Measurements from ENCODE around the gene PSMD13.
A peak's percentile ranks its signal among the peaks of the same experiment; 100 is the strongest.

Gene PSMD13

GRCh38 chr11:287821-288477 lies 51.2 kb downstream of the PSMD13 start:
- Histone ChIP-seq H3K27me3 (peaks cover 50 to 59% (median 59%) of the 10 kb centered on the region in 11 experiments), H3K27ac (peak overlapping the region; percentile 76 to 91 (median 81); a peak in 20 of 22 replicates), H3K9me3 (replicated peaks in 1 of 11) (no peaks in the 10 kb centered on the region), H3K4me1 (peaks cover 31 to 47% (median 40%) of the 10 kb centered on the region in 10 experiments), H4K20me1 (peaks cover 0 to 29% (median 6%) of the 10 kb centered on the region in 11 experiments; a peak in 8 of 22 replicates), H3K4me2 (peak overlapping the region; percentile 91 to 100 (median 99)), H3K9ac (peak overlapping the region; percentile 80 to 98 (median 86)), H3K36me3 (peaks cover 0 to 24% (median 11%) of the 10 kb centered on the region in 11 experiments; a peak in 9 of 22 replicates), H3K4me3 (peak overlapping the region; percentile 69 to 88 (median 74))
- no peak for TF ChIP-seq Cebpa-rat (IDR thresholded peaks at IDR 0.05)

DNA sequence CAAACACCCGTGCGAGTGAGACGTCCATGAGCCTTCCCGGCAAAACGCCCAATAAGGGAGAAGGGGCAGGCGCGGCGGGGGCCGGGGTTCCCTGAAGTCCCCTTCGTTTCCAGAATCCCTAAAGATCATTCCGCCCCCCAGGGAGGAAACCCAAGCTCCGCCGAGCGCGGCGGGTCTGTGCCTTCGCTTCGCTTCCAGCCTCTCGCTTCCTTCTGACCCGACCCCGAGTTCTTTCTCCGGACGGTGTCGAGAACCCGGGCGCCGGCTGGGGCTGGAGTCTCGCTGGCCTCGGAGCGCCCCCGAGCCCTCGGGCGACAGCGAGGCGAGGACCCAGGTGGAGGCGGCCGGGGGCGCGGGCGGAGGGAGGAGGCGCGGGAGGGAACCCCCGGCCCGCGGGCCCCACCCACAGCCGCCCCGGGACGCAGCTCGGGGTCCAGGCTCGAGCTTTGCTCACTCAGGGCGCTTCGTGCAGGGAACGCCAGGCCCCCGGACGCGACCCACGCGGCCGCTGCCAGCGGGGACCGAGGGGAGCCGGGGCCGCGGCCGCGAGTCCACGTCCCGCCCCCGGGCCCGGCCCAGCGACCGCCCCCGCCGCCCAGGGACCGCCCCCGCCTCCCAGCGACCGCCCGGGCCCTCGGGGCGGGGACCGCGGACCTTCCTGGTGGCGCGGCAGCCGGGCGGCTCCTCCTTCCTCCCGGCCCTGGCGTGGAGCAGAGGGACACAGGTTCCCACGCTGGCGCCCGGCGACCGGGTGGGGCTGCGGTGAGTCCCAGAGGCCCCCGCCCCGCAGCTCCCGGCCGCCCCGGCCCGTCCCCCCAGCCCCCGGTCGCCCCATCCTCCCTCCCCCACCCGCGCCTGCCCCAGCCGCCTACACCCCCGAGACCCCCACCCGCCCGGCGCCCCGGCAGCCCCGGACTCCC lies 52.0 kb downstream of the PSMD13 start, which contains the start of gene PGGHG:
TSS of gene PGGHG (plus strand) at position 649 of the 920 bp plus-strand sequence. CDS start 691 bp downstream, outside the sequence.
- peak within 1 kb of the TSS; percentile 80 to 98 (median 86) for H3K9ac ChIP-seq

DNA sequence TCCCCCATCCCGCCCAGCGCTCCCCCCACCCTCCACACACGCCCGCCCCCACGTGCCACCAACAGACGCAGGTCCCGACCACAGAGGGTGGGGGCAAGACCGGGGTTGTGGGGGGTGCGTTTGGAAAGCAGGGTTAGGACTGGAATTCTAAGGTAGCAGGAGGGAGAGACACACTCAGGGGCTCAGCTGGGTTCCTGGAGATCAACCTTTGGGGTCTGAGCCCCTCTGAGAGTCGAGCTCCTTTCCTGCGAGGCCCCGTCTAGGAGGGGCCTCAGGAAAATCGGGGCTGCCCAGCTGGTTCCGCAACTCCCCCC lies 52.6 kb downstream of the PSMD13 start:
- H3K9ac ChIP-seq: peak overlapping the region; percentile 63 to 88 (median 74)
- H4K20me1 ChIP-seq: peaks cover 0 to 29% (median 6%) of the 10 kb centered on the region in 11 experiments; a peak in 8 of 22 replicates
- H3K4me2 ChIP-seq: peak overlapping the region; percentile 91 to 100 (median 98)
- H3K36me3 ChIP-seq: peaks cover 8 to 38% (median 23%) of the 10 kb centered on the region in 11 experiments; a peak in 18 of 22 replicates
- peaks cover 39 to 45% (median 44%) of the 10 kb centered on the region in 11 experiments for H3K27me3 ChIP-seq
- H3K4me3 ChIP-seq: peak overlapping the region; percentile 42 to 74 (median 60)
- no peaks in the 10 kb centered on the region for H3K9me3 ChIP-seq (replicated peaks in 1 of 11)
- no peak for TF ChIP-seq Cebpa-rat (IDR thresholded peaks at IDR 0.05)
- H3K27ac ChIP-seq: peak overlapping the region; percentile 11 to 76 (median 70); a peak in 21 of 22 replicates
- H3K4me1 ChIP-seq: peaks cover 31 to 47% (median 40%) of the 10 kb centered on the region in 10 experiments

More for the DNA sequence above, 52.0 kb downstream of the PSMD13 start, which contains the start of gene PGGHG:
- peaks cover 0 to 29% (median 6%) of the 10 kb centered on the region in 11 experiments; a peak in 8 of 22 replicates for H4K20me1 ChIP-seq
- H3K9me3 ChIP-seq (replicated peaks in 1 of 11): no peaks in the 10 kb centered on the region
- peaks cover 44 to 51% (median 51%) of the 10 kb centered on the region in 11 experiments for H3K27me3 ChIP-seq
- H3K27ac ChIP-seq: peak within 1 kb of the TSS; percentile 76 to 91 (median 81)
- no peak for TF ChIP-seq Cebpa-rat (IDR thresholded peaks at IDR 0.05)
- H3K4me2 ChIP-seq: peak within 1 kb of the TSS; percentile 91 to 100 (median 99)
- peaks cover 2 to 32% (median 17%) of the 10 kb centered on the region in 11 experiments; a peak in 18 of 22 replicates for H3K36me3 ChIP-seq
- H3K4me3 ChIP-seq: peak within 1 kb of the TSS; percentile 69 to 88 (median 74)
- H3K4me1 ChIP-seq: peaks cover 31 to 47% (median 40%) of the 10 kb centered on the region in 10 experiments

GRCh38 chr11:289712-290620 lies 53.2 kb downstream of the PSMD13 start:
- Histone ChIP-seq H3K36me3 (peaks cover 11 to 44% (median 29%) of the 10 kb centered on the region in 11 experiments; a peak in 19 of 22 replicates), H3K9ac (peak overlapping the region; percentile 63 to 88 (median 74)), H3K4me3 (peak overlapping the region; percentile 42 to 74 (median 60)), H4K20me1 (peaks cover 0 to 34% (median 6%) of the 10 kb centered on the region in 11 experiments; a peak in 9 of 22 replicates), H3K9me3 (replicated peaks in 1 of 11) (no peaks in the 10 kb centered on the region), H3K4me1 (peaks cover 31 to 51% (median 40%) of the 10 kb centered on the region in 10 experiments), H3K27me3 (peaks cover 36 to 39% (median 38%) of the 10 kb centered on the region in 11 experiments), H3K27ac (peak overlapping the region; percentile 11 to 76 (median 70); a peak in 21 of 22 replicates), H3K4me2 (peak overlapping the region; percentile 91 to 100 (median 98))
- TF ChIP-seq Cebpa-rat (IDR thresholded peaks at IDR 0.05): no peak

- Histone ChIP-seq H3K27ac (peak overlapping the region in 8 of 11 experiments; percentile 11 to 74 (median 65); a peak in 16 of 22 replicates), H3K9me3 (replicated peaks in 1 of 11) (no peaks in the 10 kb centered on the region), H3K27me3 (peaks cover 28 to 31% (median 31%) of the 10 kb centered on the region in 11 experiments), H3K9ac (peak overlapping the region; percentile 63 to 88 (median 74); a peak in 20 of 22 replicates), H3K4me3 (peak overlapping the region; percentile 42 to 74 (median 60); a peak in 16 of 20 replicates), H4K20me1 (peaks cover 0 to 41% (median 6%) of the 10 kb centered on the region in 11 experiments; a peak in 9 of 22 replicates), H3K4me2 (peak overlapping the region; percentile 91 to 100 (median 98)), H3K36me3 (peaks cover 11 to 48% (median 33%) of the 10 kb centered on the region in 11 experiments; a peak in 19 of 22 replicates), H3K4me1 (peaks cover 31 to 55% (median 40%) of the 10 kb centered on the region in 10 experiments)
- no peak for TF ChIP-seq Cebpa-rat (IDR thresholded peaks at IDR 0.05)
Observed at GRCh38 chr11:290621-291231, 54.0 kb downstream of the PSMD13 start.

GRCh38 chr11:291281-292210 lies 54.8 kb downstream of the PSMD13 start:
- TF ChIP-seq Cebpa-rat (IDR thresholded peaks at IDR 0.05): no peak
- peaks cover 11 to 48% (median 33%) of the 10 kb centered on the region in 11 experiments; a peak in 19 of 22 replicates for H3K36me3 ChIP-seq

More at GRCh38 chr11:291281-292210, 54.8 kb downstream of the PSMD13 start:
- H3K27me3 ChIP-seq: peaks cover 20 to 23% (median 23%) of the 10 kb centered on the region in 11 experiments
- H3K9me3 ChIP-seq (replicated peaks in 1 of 11): no peaks in the 10 kb centered on the region
- peak overlapping the region; percentile 91 to 100 (median 98); a peak in 20 of 22 replicates for H3K4me2 ChIP-seq
- H4K20me1 ChIP-seq: peaks cover 0 to 50% (median 7%) of the 10 kb centered on the region in 11 experiments; a peak in 8 of 22 replicates
- peak overlapping the region in 6 of 11 experiments; percentile 68 to 88 (median 80); a peak in 8 of 22 replicates for H3K9ac ChIP-seq
- H3K4me1 ChIP-seq: peaks cover 33 to 63% (median 44%) of the 10 kb centered on the region in 10 experiments
- H3K27ac ChIP-seq: peak overlapping the region in 1 of 11 experiments; percentile 72; a peak in 2 of 22 replicates
- H3K4me3 ChIP-seq: no peak overlapping the region; a peak in 1 of 20 replicates

Measured in BLaER1 treated with 17β-estradiol and CSF1 and Interleukin-3, amounts not matched to agents 10 nM and 100 nM (cell line).